Measurements from ENCODE around the gene MLXIP. TPM values are rescaled to one million over a fixed set of nuclear protein-coding genes. Genes with fewer than 3 reads are reported as not detected.

Gene MLXIP
- total and polyA plus RNA-seq, 2 of the 13 experiments (the other 11 are each of a cell fraction or from before 2014, with no cell fraction given): 5.3 to 6.7 TPM

DNA sequence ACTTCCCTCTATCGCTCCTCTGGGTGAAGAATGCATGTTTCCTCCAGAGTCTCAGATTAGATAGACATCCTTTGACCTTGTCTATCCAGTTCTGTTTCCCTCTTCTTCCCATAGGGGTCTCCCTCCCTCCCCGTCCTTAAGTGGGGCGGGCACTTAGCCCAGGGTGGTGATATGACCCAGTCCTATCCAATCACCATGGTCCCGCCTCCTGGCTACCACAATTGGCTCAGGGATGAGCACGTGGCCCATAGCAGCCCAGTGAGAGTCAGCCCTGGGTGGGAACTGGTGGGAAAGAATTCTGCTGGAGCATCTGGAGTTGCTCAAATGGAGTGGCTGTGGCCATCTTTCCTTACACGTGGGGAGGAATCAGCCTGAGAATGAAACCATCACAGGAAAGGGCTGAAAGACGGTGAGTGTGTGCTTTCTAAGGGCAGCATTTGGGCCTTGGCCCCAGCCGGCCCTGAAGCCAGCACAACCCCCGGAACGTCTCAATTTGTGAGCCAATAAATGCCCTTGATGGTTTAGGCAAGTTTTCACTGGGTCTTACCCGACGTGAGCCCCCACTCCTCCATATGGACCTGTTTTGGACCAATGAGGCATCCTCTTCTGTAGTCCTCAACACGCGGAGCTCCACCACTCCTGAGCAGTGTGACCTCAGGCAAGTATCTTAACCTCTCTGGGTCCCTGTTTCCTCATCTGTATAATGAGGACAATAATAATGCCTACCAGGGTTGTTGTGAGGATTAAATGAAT, 14.4 kb upstream of the MLXIP start (continued):
- TF ChIP-seq IRF9 (CRISPR knock-in tag; IDR thresholded peaks at IDR 0.05; ENCODE audit: borderline replicate concordance) (0 out of 2 replicates have a peak, but pooled peaks have one; percentile 26), RARG (CRISPR knock-in tag; IDR thresholded peaks at IDR 0.05; ENCODE audit: low read depth) (no peak), POLR2AphosphoS5 (IDR thresholded peaks at IDR 0.05; ENCODE audit: low read depth, low read length) (peak; percentile 47), FIP1L1 (IDR thresholded peaks at IDR 0.05; ENCODE audit: borderline replicate concordance, insufficient read depth, low read depth, low read length) (no peak), SNAPC2 (CRISPR knock-in tag; IDR thresholded peaks at IDR 0.05) (0 out of 2 replicates have a peak, but pooled peaks have one; percentile 57), CAMTA2 (CRISPR knock-in tag; IDR thresholded peaks at IDR 0.05; ENCODE audit: borderline replicate concordance) (0 out of 2 replicates have a peak, but pooled peaks have one; percentile 79), MAFG (CRISPR knock-in tag; IDR thresholded peaks at IDR 0.05) (no peak), GFI1 (CRISPR knock-in tag; IDR thresholded peaks at IDR 0.05; ENCODE audit: borderline replicate concordance) (no peak), ZMYM3 (CRISPR knock-in tag; IDR thresholded peaks at IDR 0.05) (peak; percentile 40; the same call in 1 of the 2 replicates), MIXL1 (CRISPR knock-in tag; IDR thresholded peaks at IDR 0.05) (peak; percentile 40; the same call in 1 of the 2 replicates), ZNF501 (CRISPR knock-in tag; IDR thresholded peaks at IDR 0.05) (no peak), DBP (CRISPR knock-in tag; IDR thresholded peaks at IDR 0.05; ENCODE audit: not compliant biosample characterization) (no peak), MYC (CRISPR knock-in tag; IDR thresholded peaks at IDR 0.05; ENCODE audit: borderline replicate concordance) (peak; percentile 74; the same call in 1 of the 2 replicates), MXD3 (CRISPR knock-in tag; IDR thresholded peaks at IDR 0.05) (peak; percentile 51; the same call in 1 of the 2 replicates), CBX1 (IDR thresholded peaks at IDR 0.05; ENCODE audit: low read depth) (no peak), MED13 (CRISPR knock-in tag; IDR thresholded peaks at IDR 0.05) (no peak), ATF2 (CRISPR knock-in tag; IDR thresholded peaks at IDR 0.05) (no peak), POLR2A (IDR thresholded peaks at IDR 0.05; ENCODE audit: insufficient read depth in 1 of 2, low read depth in 2 of 2, low read length in 2 of 2) (peak; percentile 37 to 61)
- TF ChIP-seq, protein P1, sequence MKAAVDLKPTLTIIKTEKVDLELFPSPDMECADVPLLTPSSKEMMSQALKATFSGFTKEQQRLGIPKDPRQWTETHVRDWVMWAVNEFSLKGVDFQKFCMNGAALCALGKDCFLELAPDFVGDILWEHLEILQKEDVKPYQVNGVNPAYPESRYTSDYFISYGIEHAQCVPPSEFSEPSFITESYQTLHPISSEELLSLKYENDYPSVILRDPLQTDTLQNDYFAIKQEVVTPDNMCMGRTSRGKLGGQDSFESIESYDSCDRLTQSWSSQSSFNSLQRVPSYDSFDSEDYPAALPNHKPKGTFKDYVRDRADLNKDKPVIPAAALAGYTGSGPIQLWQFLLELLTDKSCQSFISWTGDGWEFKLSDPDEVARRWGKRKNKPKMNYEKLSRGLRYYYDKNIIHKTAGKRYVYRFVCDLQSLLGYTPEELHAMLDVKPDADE (CRISPR knock-in tag; IDR thresholded peaks at IDR 0.05): no peak
- TF ChIP-seq, protein P2, sequence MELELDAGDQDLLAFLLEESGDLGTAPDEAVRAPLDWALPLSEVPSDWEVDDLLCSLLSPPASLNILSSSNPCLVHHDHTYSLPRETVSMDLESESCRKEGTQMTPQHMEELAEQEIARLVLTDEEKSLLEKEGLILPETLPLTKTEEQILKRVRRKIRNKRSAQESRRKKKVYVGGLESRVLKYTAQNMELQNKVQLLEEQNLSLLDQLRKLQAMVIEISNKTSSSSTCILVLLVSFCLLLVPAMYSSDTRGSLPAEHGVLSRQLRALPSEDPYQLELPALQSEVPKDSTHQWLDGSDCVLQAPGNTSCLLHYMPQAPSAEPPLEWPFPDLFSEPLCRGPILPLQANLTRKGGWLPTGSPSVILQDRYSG (CRISPR knock-in tag; IDR thresholded peaks at IDR 0.05): no peak
- TF ChIP-seq, protein P3, sequence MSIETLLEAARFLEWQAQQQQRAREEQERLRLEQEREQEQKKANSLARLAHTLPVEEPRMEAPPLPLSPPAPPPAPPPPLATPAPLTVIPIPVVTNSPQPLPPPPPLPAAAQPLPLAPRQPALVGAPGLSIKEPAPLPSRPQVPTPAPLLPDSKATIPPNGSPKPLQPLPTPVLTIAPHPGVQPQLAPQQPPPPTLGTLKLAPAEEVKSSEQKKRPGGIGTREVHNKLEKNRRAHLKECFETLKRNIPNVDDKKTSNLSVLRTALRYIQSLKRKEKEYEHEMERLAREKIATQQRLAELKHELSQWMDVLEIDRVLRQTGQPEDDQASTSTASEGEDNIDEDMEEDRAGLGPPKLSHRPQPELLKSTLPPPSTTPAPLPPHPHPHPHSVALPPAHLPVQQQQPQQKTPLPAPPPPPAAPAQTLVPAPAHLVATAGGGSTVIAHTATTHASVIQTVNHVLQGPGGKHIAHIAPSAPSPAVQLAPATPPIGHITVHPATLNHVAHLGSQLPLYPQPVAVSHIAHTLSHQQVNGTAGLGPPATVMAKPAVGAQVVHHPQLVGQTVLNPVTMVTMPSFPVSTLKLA (IDR thresholded peaks at IDR 0.05): 0 out of 2 replicates have a peak, but pooled peaks have one; percentile 42
